Keratinocyte (primary cell): ENCODE results near the gene RARA. TPM values are rescaled to one million over a fixed set of nuclear protein-coding genes. Genes with fewer than 3 reads are reported as not detected.

Experiments used
- DNase-seq: peaks from one replicate; pipeline ENCODE4 v3.0.0-alpha.2; 2011; ENCODE audit warnings: low read depth, missing footprints, low spot score
- FAIRE-seq: peaks from 2 replicates; lab custom pipeline; 2011; peaks lifted over from hg19 to GRCh38; lab: Jason Lieb, UNC
- H2AFZ ChIP-seq: 2 replicates; pipeline ENCODE4 v1.6.0; 2012; ENCODE audit warnings: low read length, control low read depth, inconsistent platforms; ENCODE audit not compliant: control insufficient read depth
- H3K27ac ChIP-seq: 2 replicates; pipeline ENCODE4 v1.5.1; 2011; ENCODE audit warnings: low read length; ENCODE audit not compliant: control insufficient read depth, insufficient read depth
- H3K27me3 ChIP-seq: 3 replicates; pipeline ENCODE4 v1.6.0; 2011; ENCODE audit warnings: low read length; ENCODE audit not compliant: control insufficient read depth, insufficient read depth; ENCODE audit errors: extremely low read depth
- H3K36me3 ChIP-seq, 2 experiments: 2 replicates in 1 of 2; 3 replicates in 1 of 2; pipeline ENCODE4 v1.5.1; 2011; ENCODE audit warnings: low read length in 2 of 2, mild to moderate bottlenecking in 1 of 2; ENCODE audit not compliant: control insufficient read depth in 2 of 2, insufficient read depth in 2 of 2; ENCODE audit errors: extremely low read depth in 1 of 2
- H3K4me1 ChIP-seq: 3 replicates; pipeline ENCODE4 v1.5.1; 2011; ENCODE audit warnings: low read length; ENCODE audit not compliant: control insufficient read depth, insufficient read depth; ENCODE audit errors: extremely low read depth
- H3K4me2 ChIP-seq: 3 replicates; pipeline ENCODE4 v1.6.0; 2011; ENCODE audit warnings: low read depth, low read length; ENCODE audit not compliant: control insufficient read depth, insufficient read depth; ENCODE audit errors: extremely low read depth
- H3K4me3 ChIP-seq, 3 experiments: fragments of 200-600 bp in 1 of 3; sonication (generic) in 1 of 3; 2 replicates in 2 of 3; 3 replicates in 1 of 3; pipeline ENCODE4 v1.5.1; 2011 to 2016; ENCODE audit warnings: low read length in 3 of 3, mild to moderate bottlenecking in 3 of 3, control low read depth in 2 of 3, inconsistent platforms in 1 of 3, low read depth in 1 of 3, mixed read lengths in 1 of 3, mixed run types in 1 of 3, moderate library complexity in 1 of 3; ENCODE audit not compliant: control insufficient read depth in 2 of 3, insufficient read depth in 2 of 3; ENCODE audit errors: extremely low read depth in 1 of 3
- H3K79me2 ChIP-seq: 2 replicates; pipeline ENCODE4 v1.6.0; 2012; ENCODE audit warnings: low read length; ENCODE audit not compliant: control insufficient read depth, insufficient read depth
- H3K9ac ChIP-seq: 3 replicates; pipeline ENCODE4 v1.6.0; 2011; ENCODE audit warnings: low read length; ENCODE audit not compliant: control insufficient read depth, insufficient read depth; ENCODE audit errors: extremely low read depth
- H3K9me1 ChIP-seq: 3 replicates; pipeline ENCODE4 v1.6.0; 2011; ENCODE audit warnings: low read length; ENCODE audit not compliant: control insufficient read depth, insufficient read depth; ENCODE audit errors: extremely low read depth
- H3K9me3 ChIP-seq: 2 replicates; pipeline ENCODE4 v1.5.1; 2012; ENCODE audit warnings: low read depth, low read length; ENCODE audit not compliant: control insufficient read depth
- H4K20me1 ChIP-seq: 3 replicates; pipeline ENCODE4 v1.6.0; 2011; ENCODE audit warnings: low read length; ENCODE audit not compliant: control insufficient read depth, insufficient read depth; ENCODE audit errors: extremely low read depth
- EZH2 ChIP-seq: IDR thresholded peaks from one replicate; pipeline ENCODE4 v1.6.1; 2012; ENCODE audit warnings: inconsistent platforms, mild to moderate bottlenecking, low read length, moderate library complexity
- dilution Hi-C: fragments of 300-500 bp; cut with MboI; formaldehyde crosslinking; loops from one replicate; pipeline ENCODE4 v1.7.0; 2020; ENCODE audit warnings: low sequenced_read_pairs; ENCODE audit not compliant: extremely low pct_ligation_motif_present
- polyA plus RNA-seq, 5 experiments: library from polyadenylated mRNA; depleted of rRNA in 3 of 5; stranded (reverse) in 3 of 5; stranded (forward) in 1 of 5; unstranded in 1 of 5; fragments of >200 nt; gene quantifications; 1 replicate in 1 of 5; 2 replicates in 3 of 5; 3 replicates in 1 of 5; pipeline versions ENCODE4 v1.2.1 to v1.2.3, GENCODE V29; 2011 to 2012; ENCODE audit warnings: missing spikeins in 2 of 5, low read depth in 1 of 5, low replicate concordance in 1 of 5
- TF ChIP-seq, protein P1 (sequence below), 3 experiments: IDR thresholded peaks in 1 of 3; conservative IDR thresholded peaks in 1 of 3; optimal IDR thresholded peaks in 1 of 3; 2 replicates in 2 of 3; 3 replicates in 1 of 3; pipeline versions ENCODE3 to v1.5.1; 2011; ENCODE audit warnings: low read length in 3 of 3, mild to moderate bottlenecking in 3 of 3, moderate library complexity in 2 of 3, control low read depth in 1 of 3, inconsistent platforms in 1 of 3; ENCODE audit not compliant: insufficient read depth in 2 of 3; ENCODE audit errors: extremely low read depth in 1 of 3

RARA gene
- polyA plus RNA-seq, 1 donor (not counting 4 experiments of a cell fraction or from before 2014, with no cell fraction given) = 3.8 TPM

DNA sequence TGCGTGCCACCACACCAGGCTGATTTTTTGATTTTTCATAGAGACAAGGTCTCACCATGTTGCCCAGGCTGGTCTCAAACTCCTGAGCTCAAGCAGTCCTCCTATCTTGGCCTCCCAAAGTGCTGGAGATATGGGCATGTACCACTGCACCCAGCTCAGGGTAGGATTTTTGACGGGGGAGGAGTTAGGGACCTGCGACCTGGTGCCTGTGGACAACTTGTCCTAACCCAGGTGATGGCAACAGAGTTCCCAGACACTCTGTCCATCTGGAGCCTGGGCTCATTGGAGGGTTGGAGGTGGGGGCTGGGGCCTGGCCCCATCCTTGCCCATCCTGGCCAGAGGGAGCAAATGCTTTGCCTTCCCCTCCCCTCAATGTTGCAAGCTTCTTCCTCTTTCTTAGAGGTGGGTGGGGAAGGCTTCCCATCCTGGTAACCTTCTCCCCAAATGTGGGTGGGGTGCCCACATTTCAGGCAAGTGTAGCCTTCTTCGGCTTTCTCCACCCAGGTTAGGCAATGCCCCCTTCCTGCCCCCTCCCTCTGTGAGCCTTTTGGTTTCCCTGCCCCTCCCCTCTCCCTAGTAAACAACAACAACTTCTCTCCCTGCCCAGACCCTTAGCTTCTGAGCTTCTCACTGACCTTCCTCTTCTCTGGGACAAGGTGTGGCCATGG, 24.9 kb downstream of the RARA start:
- Histone ChIP-seq H3K9me3 (no peaks in the 10 kb centered on the region), H3K4me3 (no peak overlapping the region), H3K36me3 (peaks cover 10 to 15% of the 10 kb centered on the region in 2 experiments), H3K4me1 (peaks cover 16% of the 10 kb centered on the region), H3K79me2 (peaks cover 57% of the 10 kb centered on the region), H3K27ac (no peak overlapping the region), H2AFZ (no peak overlapping the region), H3K9me1 (no peaks in the 10 kb centered on the region), H3K27me3 (no peaks in the 10 kb centered on the region), H4K20me1 (peaks cover 8% of the 10 kb centered on the region), H3K9ac (no peak overlapping the region), H3K4me2 (no peak overlapping the region)
- no peak for TF ChIP-seq EZH2
- TF ChIP-seq, protein P1, sequence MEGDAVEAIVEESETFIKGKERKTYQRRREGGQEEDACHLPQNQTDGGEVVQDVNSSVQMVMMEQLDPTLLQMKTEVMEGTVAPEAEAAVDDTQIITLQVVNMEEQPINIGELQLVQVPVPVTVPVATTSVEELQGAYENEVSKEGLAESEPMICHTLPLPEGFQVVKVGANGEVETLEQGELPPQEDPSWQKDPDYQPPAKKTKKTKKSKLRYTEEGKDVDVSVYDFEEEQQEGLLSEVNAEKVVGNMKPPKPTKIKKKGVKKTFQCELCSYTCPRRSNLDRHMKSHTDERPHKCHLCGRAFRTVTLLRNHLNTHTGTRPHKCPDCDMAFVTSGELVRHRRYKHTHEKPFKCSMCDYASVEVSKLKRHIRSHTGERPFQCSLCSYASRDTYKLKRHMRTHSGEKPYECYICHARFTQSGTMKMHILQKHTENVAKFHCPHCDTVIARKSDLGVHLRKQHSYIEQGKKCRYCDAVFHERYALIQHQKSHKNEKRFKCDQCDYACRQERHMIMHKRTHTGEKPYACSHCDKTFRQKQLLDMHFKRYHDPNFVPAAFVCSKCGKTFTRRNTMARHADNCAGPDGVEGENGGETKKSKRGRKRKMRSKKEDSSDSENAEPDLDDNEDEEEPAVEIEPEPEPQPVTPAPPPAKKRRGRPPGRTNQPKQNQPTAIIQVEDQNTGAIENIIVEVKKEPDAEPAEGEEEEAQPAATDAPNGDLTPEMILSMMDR (optimal IDR thresholded peaks at IDR 0.05 in 1 of 3, IDR thresholded peaks at IDR 0.05 in 1 of 3, conservative IDR thresholded peaks at IDR 0.05 in 1 of 3; ENCODE audit: extremely low read depth in 1 of 3, insufficient read depth in 2 of 3, low read length in 3 of 3) = no peak
- no peak for FAIRE-seq
- DNase-seq = no peak
- dilution Hi-C loops = no loop called here

DNA sequence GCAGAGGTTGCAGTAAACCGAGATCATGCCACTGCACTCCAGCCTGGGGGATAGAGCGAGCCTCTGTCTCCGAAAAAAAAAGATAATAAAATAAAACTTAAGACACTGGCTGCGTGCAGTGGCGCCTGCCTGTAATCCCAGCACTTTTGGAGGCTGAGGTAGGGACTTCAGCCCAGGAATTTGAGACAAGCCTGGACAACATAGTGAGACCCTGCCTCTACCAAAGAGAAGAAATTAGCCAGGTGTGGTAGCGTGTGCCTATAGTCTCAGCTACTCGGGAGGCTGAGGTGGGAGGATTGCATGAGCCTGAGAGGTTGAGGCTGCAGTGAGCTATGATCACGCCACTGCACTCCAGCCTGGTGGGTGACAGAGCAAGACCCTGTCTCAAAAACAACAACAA, 26.6 kb downstream of the RARA start:
- H3K27ac ChIP-seq = no peak overlapping the region
- H3K27me3 ChIP-seq = no peaks in the 10 kb centered on the region
- dilution Hi-C loops = no loop called here
- H3K4me3 ChIP-seq = no peak overlapping the region
- peaks cover 44% of the 10 kb centered on the region for H3K79me2 ChIP-seq
- H4K20me1 ChIP-seq = peaks cover 3% of the 10 kb centered on the region
- H3K9ac ChIP-seq = no peak overlapping the region
- H2AFZ ChIP-seq = no peak overlapping the region
- H3K9me3 ChIP-seq = no peaks in the 10 kb centered on the region
- H3K9me1 ChIP-seq = no peaks in the 10 kb centered on the region
- FAIRE-seq = no peak
- H3K4me2 ChIP-seq = no peak overlapping the region
- H3K4me1 ChIP-seq = peaks cover 15% of the 10 kb centered on the region
- TF ChIP-seq EZH2 = no peak
- TF ChIP-seq, protein P1 (optimal IDR thresholded peaks at IDR 0.05 in 1 of 3, IDR thresholded peaks at IDR 0.05 in 1 of 3, conservative IDR thresholded peaks at IDR 0.05 in 1 of 3; ENCODE audit: extremely low read depth in 1 of 3, insufficient read depth in 2 of 3, low read length in 3 of 3) = no peak
- no peak for DNase-seq
- peaks cover 10 to 15% of the 10 kb centered on the region in 2 experiments for H3K36me3 ChIP-seq
